Heart left ventricle (tissue), 13 donors: ENCODE results near the gene GABRB3.

ENCODE experiments used
- POLR2A ChIP-seq, 2 donors: fragments of 450-650 bp; IDR thresholded peaks; one replicate each; pipeline ENCODE4 v1.6.1; 2017; ENCODE audit warnings: antibody characterized with exemption in 2 of 2, mild to moderate bottlenecking in 2 of 2, moderate library complexity in 2 of 2
- TF ChIP-seq, protein P1 (sequence below), 12 donors: fragments of 200-600 bp; sonication (generic) in 4 of 12; IDR thresholded peaks; one replicate each; pipeline versions ENCODE4 v1.5.0 to v1.8.0; 2018 to 2022; ENCODE audit warnings: antibody characterized with exemption in 12 of 12, mild to moderate bottlenecking in 5 of 12
- donor health status: ischemic (EF 13 %, LVEDD 7.1; RV severe dilation, severe dysfunction).
- donor health status: DM: no; HTN: yes; CAD: no.
- donor health status: DM: no; HTN: no; CAD: no.
- donor health status: ischemic (EF 25% LVEDD 6.9; RV normal size, moderate dysfunction).
- donor health status: ischemic (EF 25% LVEDD 5.7; RV mildly dilated, moderate dysfunction).
- donor health status: ischemic (EF 35%, LVEDD 5.7; RV mildly dilated, moderate dysfunction).
- donor health status: nonischemic (EF 11% LVEDD 7.7; RV severe dilation, severe dysfunction).
- donor health status: DM: yes; HTN: yes; CAD: no.
- donor health status: PGD.
- donor health status: ischemic (EF 29% LVEDD 5.4; RV normal size, mild dysfunction).
- donor health status: nonischemic (EF 23%, LVEDD 6.1; RV moderate dilation, normal function).

DNA sequence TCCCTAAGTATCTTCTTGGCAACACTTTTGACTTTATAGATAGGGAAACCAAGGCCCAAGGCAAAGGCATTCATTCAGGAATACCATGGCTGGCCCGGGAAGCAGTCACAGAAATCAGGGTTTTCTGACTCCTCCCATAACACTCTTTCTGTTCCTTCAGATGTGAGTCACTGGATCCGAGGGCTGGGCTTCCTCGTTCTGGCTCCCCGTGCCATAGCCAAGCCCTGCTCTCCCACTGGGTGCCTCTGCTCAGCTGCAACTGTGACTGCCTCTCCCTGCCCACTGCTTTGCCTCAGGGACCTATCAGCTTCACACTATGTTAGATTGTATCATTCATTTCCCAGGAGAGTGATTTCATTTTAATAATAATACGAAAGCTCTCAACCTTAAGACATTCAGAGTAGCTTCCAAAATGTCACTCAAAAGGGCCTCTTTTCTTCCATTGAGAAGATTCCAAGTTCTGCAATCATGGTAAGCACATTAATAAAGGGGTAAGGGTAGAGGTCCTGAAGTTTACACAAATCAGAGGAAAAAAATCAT, 50.2 kb downstream of the GABRB3 start:
- TF ChIP-seq POLR2A (IDR thresholded peaks at IDR 0.05): no peak
- TF ChIP-seq, protein P1, sequence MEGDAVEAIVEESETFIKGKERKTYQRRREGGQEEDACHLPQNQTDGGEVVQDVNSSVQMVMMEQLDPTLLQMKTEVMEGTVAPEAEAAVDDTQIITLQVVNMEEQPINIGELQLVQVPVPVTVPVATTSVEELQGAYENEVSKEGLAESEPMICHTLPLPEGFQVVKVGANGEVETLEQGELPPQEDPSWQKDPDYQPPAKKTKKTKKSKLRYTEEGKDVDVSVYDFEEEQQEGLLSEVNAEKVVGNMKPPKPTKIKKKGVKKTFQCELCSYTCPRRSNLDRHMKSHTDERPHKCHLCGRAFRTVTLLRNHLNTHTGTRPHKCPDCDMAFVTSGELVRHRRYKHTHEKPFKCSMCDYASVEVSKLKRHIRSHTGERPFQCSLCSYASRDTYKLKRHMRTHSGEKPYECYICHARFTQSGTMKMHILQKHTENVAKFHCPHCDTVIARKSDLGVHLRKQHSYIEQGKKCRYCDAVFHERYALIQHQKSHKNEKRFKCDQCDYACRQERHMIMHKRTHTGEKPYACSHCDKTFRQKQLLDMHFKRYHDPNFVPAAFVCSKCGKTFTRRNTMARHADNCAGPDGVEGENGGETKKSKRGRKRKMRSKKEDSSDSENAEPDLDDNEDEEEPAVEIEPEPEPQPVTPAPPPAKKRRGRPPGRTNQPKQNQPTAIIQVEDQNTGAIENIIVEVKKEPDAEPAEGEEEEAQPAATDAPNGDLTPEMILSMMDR (IDR thresholded peaks at IDR 0.05): no peak
